Loucy (cell line): ENCODE results near the gene SEMA6A.

Experiments used
- H2AFZ ChIP-seq: fragments of 200-600 bp; sonication (generic); 2 replicates; pipeline ENCODE4 v1.6.0; 2016; ENCODE audit warnings: antibody characterized with exemption, mild to moderate bottlenecking, low read length, moderate library complexity
- H3F3A ChIP-seq: fragments of 200-600 bp; 2 replicates; pipeline ENCODE4 v1.6.0; 2016; ENCODE audit warnings: antibody characterized with exemption, low read depth, mild to moderate bottlenecking
- H3K27me3 ChIP-seq: fragments of 200-600 bp; sonication (generic); 2 replicates; pipeline ENCODE4 v1.6.1; 2014; ENCODE audit warnings: low read length, mild to moderate bottlenecking; ENCODE audit not compliant: insufficient read depth, poor library complexity, severe bottlenecking
- H3K36me3 ChIP-seq: fragments of 200-600 bp; sonication (generic); 2 replicates; pipeline ENCODE4 v1.6.1; 2016; ENCODE audit warnings: low read length; ENCODE audit not compliant: insufficient read depth
- H3K4me1 ChIP-seq: fragments of 200-600 bp; sonication (generic); 2 replicates; pipeline ENCODE4 v1.5.1; 2014; ENCODE audit warnings: low read length, mild to moderate bottlenecking; ENCODE audit not compliant: insufficient read depth, poor library complexity, severe bottlenecking
- H3K4me2 ChIP-seq: fragments of 200-600 bp; sonication (generic); 2 replicates; pipeline ENCODE4 v1.6.0; 2014; ENCODE audit warnings: antibody characterized with exemption, low read length, low read depth, mild to moderate bottlenecking; ENCODE audit not compliant: poor library complexity, severe bottlenecking
- H3K4me3 ChIP-seq: fragments of 200-600 bp; sonication (generic); 2 replicates; pipeline ENCODE4 v1.5.1; 2014; ENCODE audit warnings: low read length, mild to moderate bottlenecking, mixed read lengths; ENCODE audit not compliant: poor library complexity, severe bottlenecking
- H3K79me2 ChIP-seq: fragments of 200-600 bp; sonication (generic); 2 replicates; pipeline ENCODE4 v1.6.1; 2014; ENCODE audit warnings: low read length; ENCODE audit not compliant: insufficient read depth
- H3K9ac ChIP-seq: fragments of 200-600 bp; sonication (generic); 2 replicates; pipeline ENCODE4 v1.6.0; 2014; ENCODE audit warnings: mild to moderate bottlenecking, low read depth, low read length, moderate library complexity; ENCODE audit not compliant: poor library complexity, severe bottlenecking
- H3K9me2 ChIP-seq: fragments of 200-600 bp; sonication (generic); replicated peaks from 2 replicates; pipeline ENCODE4 v1.6.1; 2016; ENCODE audit warnings: low read depth, low read length, mixed read lengths
- H3K9me3 ChIP-seq: fragments of 200-600 bp; sonication (generic); 2 replicates; pipeline ENCODE4 v1.6.1; 2014; ENCODE audit warnings: mild to moderate bottlenecking, antibody characterized with exemption, low read length, low read depth; ENCODE audit not compliant: insufficient read depth
- H4K20me1 ChIP-seq: fragments of 200-600 bp; sonication (generic); 2 replicates; pipeline ENCODE4 v1.6.0; 2014; ENCODE audit warnings: antibody characterized with exemption, low read length, mild to moderate bottlenecking; ENCODE audit not compliant: insufficient read depth, poor library complexity, severe bottlenecking
- EZH2phosphoT487 ChIP-seq: fragments of 200-600 bp; IDR thresholded peaks from 2 replicates; pipeline ENCODE4 v1.6.1; 2018; ENCODE audit warnings: antibody characterized with exemption, mild to moderate bottlenecking, moderate library complexity, borderline replicate concordance
- TF ChIP-seq, protein P1 (sequence below): fragments of 200-600 bp; sonication (generic); conservative IDR thresholded peaks from 2 replicates; pipeline ENCODE4 v1.5.1; 2014; ENCODE audit warnings: mild to moderate bottlenecking, antibody characterized with exemption, low read length

Gene SEMA6A

DNA sequence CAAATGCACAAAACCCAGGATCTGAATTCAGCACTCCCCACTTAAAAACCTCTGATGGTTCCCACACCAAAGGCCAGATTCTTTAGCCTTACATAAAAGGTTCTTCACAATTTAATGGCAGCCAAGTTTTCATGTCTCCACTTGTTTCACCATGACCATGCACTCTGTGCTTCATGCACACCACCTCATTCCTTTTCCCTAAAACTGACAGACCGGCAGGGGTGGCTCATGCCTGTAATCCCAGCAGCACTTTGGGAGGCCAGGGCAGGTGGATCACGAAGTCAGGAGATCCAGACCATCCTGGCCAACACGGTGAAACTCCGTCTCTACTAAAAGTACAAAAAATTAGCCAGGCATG is 150.4 kb downstream of the SEMA6A start:
- no peaks in the 10 kb centered on the region for H3K4me1 ChIP-seq
- no peaks in the 10 kb centered on the region for H3K9me3 ChIP-seq
- no peak overlapping the region for H3K9ac ChIP-seq
- no peak overlapping the region for H2AFZ ChIP-seq
- H3K36me3 ChIP-seq, result no peaks in the 10 kb centered on the region
- H4K20me1 ChIP-seq, result no peaks in the 10 kb centered on the region
- no peaks in the 10 kb centered on the region for H3F3A ChIP-seq
- no peaks in the 10 kb centered on the region for H3K9me2 ChIP-seq
- H3K4me2 ChIP-seq, result no peak overlapping the region
- H3K27me3 ChIP-seq, result no peaks in the 10 kb centered on the region
- no peak overlapping the region for H3K4me3 ChIP-seq
- H3K79me2 ChIP-seq, result no peaks in the 10 kb centered on the region
- TF ChIP-seq, protein P1, sequence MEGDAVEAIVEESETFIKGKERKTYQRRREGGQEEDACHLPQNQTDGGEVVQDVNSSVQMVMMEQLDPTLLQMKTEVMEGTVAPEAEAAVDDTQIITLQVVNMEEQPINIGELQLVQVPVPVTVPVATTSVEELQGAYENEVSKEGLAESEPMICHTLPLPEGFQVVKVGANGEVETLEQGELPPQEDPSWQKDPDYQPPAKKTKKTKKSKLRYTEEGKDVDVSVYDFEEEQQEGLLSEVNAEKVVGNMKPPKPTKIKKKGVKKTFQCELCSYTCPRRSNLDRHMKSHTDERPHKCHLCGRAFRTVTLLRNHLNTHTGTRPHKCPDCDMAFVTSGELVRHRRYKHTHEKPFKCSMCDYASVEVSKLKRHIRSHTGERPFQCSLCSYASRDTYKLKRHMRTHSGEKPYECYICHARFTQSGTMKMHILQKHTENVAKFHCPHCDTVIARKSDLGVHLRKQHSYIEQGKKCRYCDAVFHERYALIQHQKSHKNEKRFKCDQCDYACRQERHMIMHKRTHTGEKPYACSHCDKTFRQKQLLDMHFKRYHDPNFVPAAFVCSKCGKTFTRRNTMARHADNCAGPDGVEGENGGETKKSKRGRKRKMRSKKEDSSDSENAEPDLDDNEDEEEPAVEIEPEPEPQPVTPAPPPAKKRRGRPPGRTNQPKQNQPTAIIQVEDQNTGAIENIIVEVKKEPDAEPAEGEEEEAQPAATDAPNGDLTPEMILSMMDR, result no peak
- TF ChIP-seq EZH2phosphoT487, result no peak

DNA sequence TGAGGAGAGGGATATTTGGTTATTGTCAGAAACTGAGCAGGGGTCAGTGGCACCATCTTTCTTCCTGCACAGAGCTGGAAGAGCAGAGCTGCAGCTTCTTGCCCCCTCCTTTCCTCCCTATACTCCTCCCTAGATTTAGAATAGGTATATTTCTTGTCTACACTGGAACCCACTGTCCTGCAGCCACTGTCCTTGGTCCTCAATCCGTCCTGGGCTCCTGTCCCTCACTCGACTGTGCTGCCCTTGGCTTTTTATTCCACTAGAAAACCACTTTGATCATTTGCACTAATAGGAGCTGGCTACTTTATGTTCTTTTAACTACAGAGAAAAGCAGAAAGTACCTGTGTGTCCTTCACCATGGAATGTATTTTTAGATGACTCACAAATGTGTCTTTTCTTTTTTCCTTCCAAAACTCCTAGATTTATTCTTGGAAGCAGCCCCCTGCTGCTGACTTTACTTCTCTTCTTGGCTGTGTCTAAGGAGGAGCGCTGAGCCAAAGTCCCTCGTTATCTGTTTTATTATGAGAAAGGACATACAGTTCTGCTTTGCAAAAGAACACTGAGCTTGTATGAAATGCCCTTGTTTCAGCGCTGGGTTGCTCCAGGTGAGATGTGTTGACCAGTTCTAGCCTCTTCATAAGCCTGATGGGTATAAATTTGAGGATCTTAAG is 150.9 kb downstream of the SEMA6A start:
- H3K36me3 ChIP-seq, result no peaks in the 10 kb centered on the region
- H3K4me3 ChIP-seq, result no peak overlapping the region
- no peaks in the 10 kb centered on the region for H3K79me2 ChIP-seq
- no peak overlapping the region for H2AFZ ChIP-seq
- no peaks in the 10 kb centered on the region for H3F3A ChIP-seq
- H3K27me3 ChIP-seq, result no peaks in the 10 kb centered on the region
- TF ChIP-seq, protein P1, result no peak
- no peak for TF ChIP-seq EZH2phosphoT487
- H3K9ac ChIP-seq, result no peak overlapping the region
- no peaks in the 10 kb centered on the region for H3K9me2 ChIP-seq
- H3K9me3 ChIP-seq, result no peaks in the 10 kb centered on the region
- H4K20me1 ChIP-seq, result no peaks in the 10 kb centered on the region
- no peak overlapping the region for H3K4me2 ChIP-seq
- no peaks in the 10 kb centered on the region for H3K4me1 ChIP-seq

DNA sequence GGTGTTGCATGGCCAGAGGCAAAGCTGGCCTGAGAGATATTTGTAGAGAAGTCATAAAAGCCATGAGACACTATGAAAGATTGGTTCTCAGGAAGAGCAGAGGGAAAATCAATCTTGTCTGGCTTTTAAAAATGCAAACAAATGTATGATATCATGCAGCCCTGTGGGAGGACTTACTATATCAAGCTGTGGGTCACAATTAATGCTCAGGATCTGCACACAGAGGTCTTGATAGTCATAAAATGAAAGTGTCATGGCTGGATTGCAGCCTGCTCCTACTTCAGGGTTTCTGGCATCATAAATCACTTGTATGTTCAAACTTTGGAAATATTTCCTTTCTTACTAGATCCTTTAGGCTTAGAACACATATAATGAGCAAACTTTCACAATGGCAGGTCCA is 151.5 kb downstream of the SEMA6A start:
- Histone ChIP-seq H3K4me2 (no peak overlapping the region), H3K79me2 (no peaks in the 10 kb centered on the region), H3K27me3 (no peaks in the 10 kb centered on the region), H3K9me3 (no peaks in the 10 kb centered on the region), H3K4me3 (no peak overlapping the region), H3F3A (no peaks in the 10 kb centered on the region), H3K4me1 (no peaks in the 10 kb centered on the region), H3K9ac (no peak overlapping the region), H3K9me2 (no peaks in the 10 kb centered on the region), H3K36me3 (no peaks in the 10 kb centered on the region), H2AFZ (no peak overlapping the region), H4K20me1 (no peaks in the 10 kb centered on the region)
- TF ChIP-seq EZH2phosphoT487, result no peak
- TF ChIP-seq, protein P1, result no peak
